HEK293 (cell line): ENCODE results near the gene FXYD2.

ENCODE experiments used
- CTCF ChIA-PET: fragments of 350-600 bp; formaldehyde crosslinking; extraction: SDS; loops from one replicate; lab custom pipeline; 2021; ENCODE audit warnings: antibody characterized with exemption; lab: Yijun Ruan, JAX
- POLR2A ChIA-PET: fragments of 300-600 bp; formaldehyde crosslinking; extraction: SDS; loops from one replicate; lab custom pipeline; 2020; ENCODE audit warnings: antibody characterized with exemption, inconsistent platforms; lab: Yijun Ruan, JAX
- H3K27ac ChIP-seq: fragments of 200-500 bp; sonication (Bioruptor generic); 2 replicates; pipeline ENCODE4 v1.5.1; 2014; ENCODE audit warnings: low read depth, low read length, control low read depth, inconsistent platforms; ENCODE audit errors: extremely low read depth
- H3K36me3 ChIP-seq, 2 experiments: fragments of 200-500 bp in 1 of 2; sonication (Bioruptor generic) in 1 of 2; 1 replicate in 1 of 2; 2 replicates in 1 of 2; pipeline ENCODE4 v1.5.1; 2014 to 2017; ENCODE audit warnings: inconsistent platforms in 2 of 2, low read length in 2 of 2; ENCODE audit not compliant: control insufficient read depth in 2 of 2, insufficient read depth in 1 of 2
- H3K4me1 ChIP-seq: fragments of 200-500 bp; sonication (Bioruptor generic); 2 replicates; pipeline ENCODE4 v1.5.1; 2014; ENCODE audit warnings: mild to moderate bottlenecking, low read length, inconsistent platforms; ENCODE audit not compliant: control insufficient read depth, insufficient read depth
- H3K4me3 ChIP-seq: 2 replicates; pipeline ENCODE4 v1.5.1; 2011; ENCODE audit warnings: low read depth, mild to moderate bottlenecking, control low read depth, low read length, moderate library complexity
- H3K9me3 ChIP-seq: fragments of 200-500 bp; sonication (Bioruptor generic); 2 replicates; pipeline ENCODE4 v1.5.1; 2014; ENCODE audit warnings: low read depth, low read length, inconsistent platforms; ENCODE audit not compliant: control insufficient read depth, insufficient read depth
- AEBP2 ChIP-seq: fragments of 450-650 bp; formaldehyde crosslinking; IDR thresholded peaks from 2 replicates; pipeline ENCODE4 v1.5.1; 2016; ENCODE audit warnings: missing biosample characterization, missing genetic modification characterization, borderline replicate concordance
- CTCF ChIP-seq: fragments of 450-650 bp; formaldehyde crosslinking; IDR thresholded peaks from 2 replicates; pipeline ENCODE4 v1.5.1; 2016; ENCODE audit warnings: missing biosample characterization, missing genetic modification characterization
- GLI2 ChIP-seq: fragments of 450-650 bp; formaldehyde crosslinking; IDR thresholded peaks from 2 replicates; pipeline ENCODE4; 2017; ENCODE audit warnings: missing biosample characterization, missing genetic modification characterization, low read depth, borderline replicate concordance
- PBX3 ChIP-seq: sonication (generic); formaldehyde crosslinking; IDR thresholded peaks from 2 replicates; pipeline ENCODE4 v1.8.1; 2022; ENCODE audit warnings: mild to moderate bottlenecking, moderate library complexity, missing genetic modification reagents
- PRDM1 ChIP-seq: fragments of 450-650 bp; formaldehyde crosslinking; IDR thresholded peaks from 2 replicates; pipeline ENCODE4; 2016; ENCODE audit warnings: missing biosample characterization, missing genetic modification characterization
- REPIN1 ChIP-seq: fragments of 450-650 bp; formaldehyde crosslinking; IDR thresholded peaks from 2 replicates; pipeline ENCODE4 v1.5.1; 2017; ENCODE audit warnings: missing biosample characterization, missing genetic modification characterization, low read depth
- ZEB2 ChIP-seq: fragments of 450-650 bp; formaldehyde crosslinking; IDR thresholded peaks from 2 replicates; pipeline ENCODE4 v1.5.1; 2016; ENCODE audit warnings: missing biosample characterization, missing genetic modification characterization
- ZNF121 ChIP-seq: fragments of 450-650 bp; formaldehyde crosslinking; IDR thresholded peaks from 2 replicates; pipeline ENCODE4 v1.5.1; 2016; ENCODE audit warnings: missing biosample characterization, missing genetic modification characterization
- ZNF221 ChIP-seq: fragments of 450-650 bp; formaldehyde crosslinking; IDR thresholded peaks from 2 replicates; pipeline ENCODE4 v1.5.1; 2017; ENCODE audit warnings: missing biosample characterization, missing genetic modification characterization, borderline replicate concordance
- ZNF274 ChIP-seq, 2 experiments: fragments of 200-500 bp in 1 of 2; fragments of 450-650 bp in 1 of 2; sonication (Bioruptor generic) in 1 of 2; formaldehyde crosslinking in 1 of 2; IDR thresholded peaks; 2 replicates each; pipeline versions ENCODE4 v1.5.1 to v1.6.1; 2014 to 2016; ENCODE audit warnings: borderline replicate concordance in 1 of 2, inconsistent platforms in 1 of 2, low read length in 1 of 2, missing biosample characterization in 1 of 2, missing genetic modification characterization in 1 of 2
- ZNF292 ChIP-seq: fragments of 450-650 bp; formaldehyde crosslinking; IDR thresholded peaks from 2 replicates; pipeline ENCODE4 v1.5.1; 2016; ENCODE audit warnings: low read depth, missing biosample characterization, missing genetic modification characterization, borderline replicate concordance
- ZNF350 ChIP-seq: fragments of 450-650 bp; formaldehyde crosslinking; IDR thresholded peaks from 2 replicates; pipeline ENCODE4 v1.5.0; 2017; ENCODE audit warnings: missing biosample characterization, mild to moderate bottlenecking, missing genetic modification characterization
- ZNF416 ChIP-seq: fragments of 450-650 bp; formaldehyde crosslinking; IDR thresholded peaks from 2 replicates; pipeline ENCODE4 v1.5.1; 2016; ENCODE audit warnings: missing biosample characterization, missing genetic modification characterization
- ZNF518A ChIP-seq: fragments of 450-650 bp; formaldehyde crosslinking; conservative IDR thresholded peaks from 2 replicates; pipeline ENCODE4 v1.5.1; 2016; ENCODE audit warnings: low read depth, missing biosample characterization, missing genetic modification characterization
- ZNF521 ChIP-seq: fragments of 450-650 bp; formaldehyde crosslinking; IDR thresholded peaks from 2 replicates; pipeline ENCODE4 v1.5.1; 2017; ENCODE audit warnings: missing biosample characterization, mild to moderate bottlenecking, missing genetic modification characterization
- ZNF548 ChIP-seq: fragments of 450-650 bp; formaldehyde crosslinking; IDR thresholded peaks from 2 replicates; pipeline ENCODE4 v1.5.1; 2016; ENCODE audit warnings: missing biosample characterization, missing genetic modification characterization
- ZNF571 ChIP-seq: fragments of 450-650 bp; formaldehyde crosslinking; IDR thresholded peaks from 2 replicates; pipeline ENCODE4 v1.5.0; 2017; ENCODE audit warnings: missing biosample characterization, missing genetic modification characterization
- ZNF629 ChIP-seq: fragments of 450-650 bp; formaldehyde crosslinking; IDR thresholded peaks from 2 replicates; pipeline ENCODE4 v1.5.1; 2017; ENCODE audit warnings: missing biosample characterization, missing genetic modification characterization
- ZNF639 ChIP-seq: fragments of 450-650 bp; formaldehyde crosslinking; IDR thresholded peaks from 2 replicates; pipeline ENCODE4 v1.5.1; 2016; ENCODE audit warnings: missing biosample characterization, missing genetic modification characterization
- ZNF776 ChIP-seq: fragments of 450-650 bp; formaldehyde crosslinking; IDR thresholded peaks from 2 replicates; pipeline ENCODE4 v1.5.0; 2017; ENCODE audit warnings: missing biosample characterization, missing genetic modification characterization, borderline replicate concordance

FXYD2 gene

GRCh38 chr11:117857734-117858414 is 33.3 kb upstream of the FXYD2 start (continued):
- TF ChIP-seq ZNF350 (tag by site-specific recombination) (no peak), ZNF221 (tag by site-specific recombination) (no peak), ZNF776 (tag by site-specific recombination) (no peak), ZNF292 (tag by site-specific recombination) (no peak), ZNF639 (tag by site-specific recombination) (no peak), ZNF629 (tag by site-specific recombination) (no peak), ZNF548 (tag by site-specific recombination) (no peak)

- H3K27ac ChIP-seq = no peak overlapping the region
- no peak for TF ChIP-seq ZNF121 (tag by site-specific recombination)
- TF ChIP-seq ZNF416 = no peak
- TF ChIP-seq ZNF521 = no peak
- no peak for TF ChIP-seq ZNF776 (tag by site-specific recombination)
- TF ChIP-seq ZNF518A = no peak
- no peak for TF ChIP-seq PBX3 (CRISPR knock-in tag)
- no peak for TF ChIP-seq ZNF274 (IDR thresholded peaks at IDR 0.05; ENCODE audit: low read length)
- TF ChIP-seq ZNF274 (tag by site-specific recombination; IDR thresholded peaks at IDR 0.05; ENCODE audit: borderline replicate concordance) = no peak
- no peak for TF ChIP-seq PRDM1
- TF ChIP-seq ZEB2 = no peak
- TF ChIP-seq GLI2 (tag by site-specific recombination) = no peak
- no peak for TF ChIP-seq AEBP2 (tag by site-specific recombination)
- TF ChIP-seq REPIN1 = no peak
- TF ChIP-seq CTCF (tag by site-specific recombination) = no peak
- no peak for TF ChIP-seq ZNF571 (tag by site-specific recombination)
- no peak overlapping the region for H3K4me3 ChIP-seq
- ChIA-PET POLR2A (no interaction called here), CTCF (interaction anchor here (0.6 to 3.3 kb wide), 2 partner anchors 12 to 47 kb away, joined by 3 to 18 read pairs; no protein-coding TSS in a partner anchor)
- H3K36me3 ChIP-seq = no peaks in the 10 kb centered on the region
- no peaks in the 10 kb centered on the region for H3K9me3 ChIP-seq
- H3K4me1 ChIP-seq = no peaks in the 10 kb centered on the region
Observed at GRCh38 chr11:117855912-117856651, 31.5 kb upstream of the FXYD2 start.
